SK-N-MC (cell line): Measurements from ENCODE around the gene DEDD.

Source experiments
- EZH2 ChIP-seq: fragments of 200-600 bp; sonication (generic); IDR thresholded peaks from one replicate; pipeline ENCODE4 v1.6.1; 2017; ENCODE audit warnings: antibody characterized with exemption
- POLR2AphosphoS5 ChIP-seq: IDR thresholded peaks from 2 replicates; pipeline ENCODE4 v1.6.1; 2012; ENCODE audit warnings: mild to moderate bottlenecking, low read depth, low read length, borderline replicate concordance

DNA sequence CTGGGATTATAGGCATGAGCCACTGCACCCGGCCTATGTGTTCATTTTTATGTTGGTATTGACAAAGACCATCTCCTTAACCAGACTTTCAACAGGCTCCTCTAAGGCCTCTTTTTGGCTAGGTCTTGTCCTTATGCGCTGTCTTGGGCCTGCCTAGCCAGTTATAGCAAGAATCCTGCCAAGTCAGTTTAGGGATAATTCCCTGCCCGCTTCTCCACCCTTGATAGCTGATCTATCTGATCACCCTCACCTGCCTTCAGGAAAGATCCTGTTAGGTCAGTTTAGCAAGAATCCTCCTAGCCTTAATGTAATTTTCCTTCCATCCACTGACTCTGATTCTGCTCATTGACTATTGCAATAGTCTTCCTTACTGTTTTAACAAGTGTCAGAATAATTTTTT is 47.2 kb upstream of the DEDD start:
- TF ChIP-seq EZH2 (no peak), POLR2AphosphoS5 (no peak)
